GM12878 (cell line): ENCODE data around the gene RSAD2.

ENCODE experiments used
- CBX5 ChIP-seq: sonication (generic); IDR thresholded peaks from 2 replicates; pipeline ENCODE4 v1.6.1; 2016; ENCODE audit warnings: low read depth, moderate library complexity, mild to moderate bottlenecking, inconsistent platforms
- CTCF ChIP-seq, 3 experiments: IDR thresholded peaks in 2 of 3; conservative IDR thresholded peaks in 1 of 3; 2 replicates each; pipeline ENCODE4 v1.5.1; 2011; ENCODE audit warnings: low read depth in 3 of 3, low read length in 3 of 3, mild to moderate bottlenecking in 3 of 3, control low read depth in 2 of 3, moderate library complexity in 2 of 3, inconsistent platforms in 1 of 3, mixed read lengths in 1 of 3; ENCODE audit not compliant: control insufficient read depth in 2 of 3, insufficient read depth in 1 of 3; ENCODE audit errors: extremely low read depth in 1 of 3
- EGR1 ChIP-seq, 2 experiments: IDR thresholded peaks; 1 replicate in 1 of 2; 2 replicates in 1 of 2; pipeline ENCODE4 v1.6.1; 2011 to 2012; ENCODE audit warnings: low read depth in 2 of 2, low read length in 2 of 2, borderline replicate concordance in 1 of 2, mild to moderate bottlenecking in 1 of 2, moderate library complexity in 1 of 2
- ELK1 ChIP-seq: IDR thresholded peaks from 2 replicates; pipeline ENCODE4 v1.6.1; 2012; ENCODE audit warnings: low read depth, low read length, improper control_type of control experiment
- EP300 ChIP-seq, 2 experiments: fragments of 150-350 bp in 1 of 2; IDR thresholded peaks; 2 replicates each; pipeline ENCODE4 v1.6.1; 2011 to 2012; ENCODE audit warnings: low read depth in 2 of 2, low read length in 2 of 2, borderline replicate concordance in 1 of 2, improper control_type of control experiment in 1 of 2, inconsistent platforms in 1 of 2; ENCODE audit not compliant: control insufficient read depth in 1 of 2
- HDAC6 ChIP-seq: fragments of 200-600 bp; sonication (generic); IDR thresholded peaks from one replicate; pipeline ENCODE4 v1.8.0; 2017; ENCODE audit warnings: antibody characterized with exemption; ENCODE audit not compliant: unreplicated experiment
- JUNB ChIP-seq: IDR thresholded peaks from 2 replicates; pipeline ENCODE4 v1.6.1; 2016; ENCODE audit warnings: antibody characterized with exemption, mild to moderate bottlenecking
- NFYB ChIP-seq: IDR thresholded peaks from 2 replicates; pipeline ENCODE4 v1.6.1; 2011; ENCODE audit warnings: low read depth, mild to moderate bottlenecking, low read length, improper control_type of control experiment, moderate library complexity; ENCODE audit not compliant: insufficient read depth
- POLR2A ChIP-seq: IDR thresholded peaks from 2 replicates; pipeline ENCODE4 v1.6.1; 2011; ENCODE audit warnings: low read depth, mild to moderate bottlenecking, low read length
- RCOR1 ChIP-seq: conservative IDR thresholded peaks from 2 replicates; pipeline ENCODE4 v1.6.1; 2012; ENCODE audit warnings: low read depth, low read length, improper control_type of control experiment
- SUZ12 ChIP-seq: fragments of 200-600 bp; sonication (generic); IDR thresholded peaks from one replicate; pipeline ENCODE4 v1.6.1; 2018; ENCODE audit warnings: antibody characterized with exemption, mild to moderate bottlenecking; ENCODE audit not compliant: unreplicated experiment
- YY1 ChIP-seq: IDR thresholded peaks from 2 replicates; pipeline ENCODE4 v1.6.1; 2011; ENCODE audit warnings: low read depth, mild to moderate bottlenecking, low read length
- ZNF274 ChIP-seq: IDR thresholded peaks from one replicate; pipeline ENCODE4 v1.8.0; 2011; ENCODE audit not compliant: insufficient read length, insufficient read depth

GRCh38 chr2:6942848-6943247 lies 65.3 kb downstream of the RSAD2 start:
- TF ChIP-seq SUZ12: no peak
- TF ChIP-seq CTCF (IDR thresholded peaks at IDR 0.05 in 2 of 3, conservative IDR thresholded peaks at IDR 0.05 in 1 of 3; ENCODE audit: control insufficient read depth in 2 of 3, extremely low read depth in 1 of 3, insufficient read depth in 1 of 3, low read depth in 3 of 3, low read length in 3 of 3): no peak
- no peak for TF ChIP-seq POLR2A
- TF ChIP-seq NFYB: no peak
- TF ChIP-seq HDAC6: no peak
- TF ChIP-seq YY1: no peak
- TF ChIP-seq CBX5: no peak
- TF ChIP-seq ELK1: no peak
- TF ChIP-seq RCOR1: no peak
- no peak for TF ChIP-seq EGR1 (IDR thresholded peaks at IDR 0.05; ENCODE audit: borderline replicate concordance in 1 of 2, low read depth in 2 of 2, low read length in 2 of 2)
- TF ChIP-seq ZNF274: no peak
- TF ChIP-seq EP300 (IDR thresholded peaks at IDR 0.05; ENCODE audit: borderline replicate concordance in 1 of 2, control insufficient read depth in 1 of 2, low read depth in 2 of 2, low read length in 2 of 2): no peak
- no peak for TF ChIP-seq JUNB
